ENCODE measurements around the gene EXT2.

Gene EXT2

DNA sequence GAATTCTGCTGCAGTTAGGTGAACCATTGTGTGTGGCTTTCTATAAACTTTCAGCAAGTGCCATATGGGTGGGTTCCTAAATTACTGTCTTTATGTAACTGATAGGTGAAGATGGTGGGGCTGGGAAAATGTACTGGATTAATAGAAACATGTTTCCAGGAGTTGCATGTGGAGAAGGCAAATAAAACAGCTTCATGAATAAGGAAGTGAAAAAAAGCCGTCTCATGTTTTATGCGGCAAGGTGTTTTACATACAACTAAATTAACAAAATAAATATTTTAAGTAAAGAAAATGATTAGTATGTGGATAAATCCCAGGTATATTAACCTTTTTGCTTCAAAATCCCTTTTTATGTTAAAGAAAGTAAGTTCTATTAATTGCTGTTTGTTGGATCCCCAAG, 67.2 kb downstream of the EXT2 start:
- TF ChIP-seq ZFP3 (CRISPR knock-in tag; IDR thresholded peaks at IDR 0.05) = no peak
- TF ChIP-seq ZNF8 (CRISPR knock-in tag; IDR thresholded peaks at IDR 0.05) = no peak
- no peak for TF ChIP-seq ZC3H10 (CRISPR knock-in tag; IDR thresholded peaks at IDR 0.05)
- TF ChIP-seq OSR1 (CRISPR knock-in tag; IDR thresholded peaks at IDR 0.05) = no peak
- TF ChIP-seq, protein P1, sequence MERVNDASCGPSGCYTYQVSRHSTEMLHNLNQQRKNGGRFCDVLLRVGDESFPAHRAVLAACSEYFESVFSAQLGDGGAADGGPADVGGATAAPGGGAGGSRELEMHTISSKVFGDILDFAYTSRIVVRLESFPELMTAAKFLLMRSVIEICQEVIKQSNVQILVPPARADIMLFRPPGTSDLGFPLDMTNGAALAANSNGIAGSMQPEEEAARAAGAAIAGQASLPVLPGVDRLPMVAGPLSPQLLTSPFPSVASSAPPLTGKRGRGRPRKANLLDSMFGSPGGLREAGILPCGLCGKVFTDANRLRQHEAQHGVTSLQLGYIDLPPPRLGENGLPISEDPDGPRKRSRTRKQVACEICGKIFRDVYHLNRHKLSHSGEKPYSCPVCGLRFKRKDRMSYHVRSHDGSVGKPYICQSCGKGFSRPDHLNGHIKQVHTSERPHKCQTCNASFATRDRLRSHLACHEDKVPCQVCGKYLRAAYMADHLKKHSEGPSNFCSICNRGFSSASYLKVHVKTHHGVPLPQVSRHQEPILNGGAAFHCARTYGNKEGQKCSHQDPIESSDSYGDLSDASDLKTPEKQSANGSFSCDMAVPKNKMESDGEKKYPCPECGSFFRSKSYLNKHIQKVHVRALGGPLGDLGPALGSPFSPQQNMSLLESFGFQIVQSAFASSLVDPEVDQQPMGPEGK (CRISPR knock-in tag; IDR thresholded peaks at IDR 0.05; ENCODE audit: borderline replicate concordance) = no peak
- TF ChIP-seq, protein P2, sequence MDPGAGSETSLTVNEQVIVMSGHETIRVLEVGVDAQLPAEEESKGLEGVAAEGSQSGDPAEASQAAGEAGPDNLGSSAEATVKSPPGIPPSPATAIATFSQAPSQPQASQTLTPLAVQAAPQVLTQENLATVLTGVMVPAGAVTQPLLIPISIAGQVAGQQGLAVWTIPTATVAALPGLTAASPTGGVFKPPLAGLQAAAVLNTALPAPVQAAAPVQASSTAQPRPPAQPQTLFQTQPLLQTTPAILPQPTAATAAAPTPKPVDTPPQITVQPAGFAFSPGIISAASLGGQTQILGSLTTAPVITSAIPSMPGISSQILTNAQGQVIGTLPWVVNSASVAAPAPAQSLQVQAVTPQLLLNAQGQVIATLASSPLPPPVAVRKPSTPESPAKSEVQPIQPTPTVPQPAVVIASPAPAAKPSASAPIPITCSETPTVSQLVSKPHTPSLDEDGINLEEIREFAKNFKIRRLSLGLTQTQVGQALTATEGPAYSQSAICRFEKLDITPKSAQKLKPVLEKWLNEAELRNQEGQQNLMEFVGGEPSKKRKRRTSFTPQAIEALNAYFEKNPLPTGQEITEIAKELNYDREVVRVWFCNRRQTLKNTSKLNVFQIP (CRISPR knock-in tag; IDR thresholded peaks at IDR 0.05; ENCODE audit: borderline replicate concordance, low read depth) = no peak
- no peak for TF ChIP-seq TCF4 (CRISPR knock-in tag; IDR thresholded peaks at IDR 0.05; ENCODE audit: borderline replicate concordance)
- no peak for TF ChIP-seq PPARA (CRISPR knock-in tag; IDR thresholded peaks at IDR 0.05; ENCODE audit: borderline replicate concordance)
- TF ChIP-seq ARNTL (CRISPR knock-in tag; IDR thresholded peaks at IDR 0.05; ENCODE audit: borderline replicate concordance, low read depth) = no peak
- no peak for TF ChIP-seq TOX (CRISPR knock-in tag; IDR thresholded peaks at IDR 0.05; ENCODE audit: borderline replicate concordance)
- TF ChIP-seq, protein P3, sequence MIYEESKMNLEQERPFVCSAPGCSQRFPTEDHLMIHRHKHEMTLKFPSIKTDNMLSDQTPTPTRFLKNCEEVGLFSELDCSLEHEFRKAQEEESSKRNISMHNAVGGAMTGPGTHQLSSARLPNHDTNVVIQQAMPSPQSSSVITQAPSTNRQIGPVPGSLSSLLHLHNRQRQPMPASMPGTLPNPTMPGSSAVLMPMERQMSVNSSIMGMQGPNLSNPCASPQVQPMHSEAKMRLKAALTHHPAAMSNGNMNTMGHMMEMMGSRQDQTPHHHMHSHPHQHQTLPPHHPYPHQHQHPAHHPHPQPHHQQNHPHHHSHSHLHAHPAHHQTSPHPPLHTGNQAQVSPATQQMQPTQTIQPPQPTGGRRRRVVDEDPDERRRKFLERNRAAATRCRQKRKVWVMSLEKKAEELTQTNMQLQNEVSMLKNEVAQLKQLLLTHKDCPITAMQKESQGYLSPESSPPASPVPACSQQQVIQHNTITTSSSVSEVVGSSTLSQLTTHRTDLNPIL (CRISPR knock-in tag; IDR thresholded peaks at IDR 0.05; ENCODE audit: low read depth) = no peak
- TF ChIP-seq GLIS3 (CRISPR knock-in tag; IDR thresholded peaks at IDR 0.05) = no peak
- TF ChIP-seq ESRRG (CRISPR knock-in tag; IDR thresholded peaks at IDR 0.05) = no peak
- TF ChIP-seq RARB (CRISPR knock-in tag; IDR thresholded peaks at IDR 0.05) = no peak

GRCh38 chr11:44165432-44165831, 70.0 kb downstream of the EXT2 start:
- ATAC-seq = no peak
- TF ChIP-seq ZNF70 (CRISPR knock-in tag; IDR thresholded peaks at IDR 0.05) = no peak
- TF ChIP-seq RARB (CRISPR knock-in tag; IDR thresholded peaks at IDR 0.05) = no peak
- no peak for TF ChIP-seq BACH2 (CRISPR knock-in tag; IDR thresholded peaks at IDR 0.05; ENCODE audit: borderline replicate concordance)
- TF ChIP-seq CSRNP3 (CRISPR knock-in tag; IDR thresholded peaks at IDR 0.05) = no peak
- TF ChIP-seq, protein P1 (CRISPR knock-in tag; IDR thresholded peaks at IDR 0.05; ENCODE audit: borderline replicate concordance) = no peak
- TF ChIP-seq TOX (CRISPR knock-in tag; IDR thresholded peaks at IDR 0.05; ENCODE audit: borderline replicate concordance) = no peak
- TF ChIP-seq ZNF8 (CRISPR knock-in tag; IDR thresholded peaks at IDR 0.05) = no peak
- TF ChIP-seq GLIS3 (CRISPR knock-in tag; IDR thresholded peaks at IDR 0.05) = no peak
- TF ChIP-seq ESRRG (CRISPR knock-in tag; IDR thresholded peaks at IDR 0.05) = no peak
- no peak for TF ChIP-seq ZFP3 (CRISPR knock-in tag; IDR thresholded peaks at IDR 0.05)
- TF ChIP-seq CSDC2 (CRISPR knock-in tag; IDR thresholded peaks at IDR 0.05) = no peak
- no peak for TF ChIP-seq ISL1 (CRISPR knock-in tag; IDR thresholded peaks at IDR 0.05)
- TF ChIP-seq, protein P3 (CRISPR knock-in tag; IDR thresholded peaks at IDR 0.05; ENCODE audit: low read depth) = no peak
- TF ChIP-seq TCF4 (CRISPR knock-in tag; IDR thresholded peaks at IDR 0.05; ENCODE audit: borderline replicate concordance) = no peak
- TF ChIP-seq, protein P2 (CRISPR knock-in tag; IDR thresholded peaks at IDR 0.05; ENCODE audit: borderline replicate concordance, low read depth) = no peak
- no peak for TF ChIP-seq ZFP30 (CRISPR knock-in tag; IDR thresholded peaks at IDR 0.05)
- no peak for TF ChIP-seq SNAI2 (CRISPR knock-in tag; IDR thresholded peaks at IDR 0.05)

More for the DNA sequence above, 67.2 kb downstream of the EXT2 start:
- no peak for ATAC-seq
